ENCODE results near the gene CDKN2B. TPM values are rescaled to one million over a fixed set of nuclear protein-coding genes. Genes with fewer than 3 reads are reported as not detected.

CDKN2B gene
- total RNA-seq, 4 donors from 2014 or later = 0.83 to 11.8 (median 2.9) TPM

- H3K4me3 ChIP-seq = no peak overlapping the region
- TF ChIP-seq POLR2A (IDR thresholded peaks at IDR 0.05) (no peak), CTCF (IDR thresholded peaks at IDR 0.05) (no peak)
- H3K9me3 ChIP-seq = no peaks in the 10 kb centered on the region
- H3K27me3 ChIP-seq = peaks cover 0 to 5% of the 10 kb centered on the region in 2 donors
- H3K4me1 ChIP-seq = peaks cover 0 to 4% of the 10 kb centered on the region in 2 donors
- DNase-seq = no peak
- no peaks in the 10 kb centered on the region for H3K36me3 ChIP-seq
- H3K27ac ChIP-seq = no peak overlapping the region
- intact Hi-C loops (cut with DNase I; ENCODE audit: low total_unique reads) = no loop called here
Observed at GRCh38 chr9:21998026-21998425, 11.1 kb downstream of the CDKN2B start.

- H3K36me3 ChIP-seq = no peaks in the 10 kb centered on the region
- intact Hi-C loops (cut with DNase I; ENCODE audit: low total_unique reads) = no loop called here
Observed at GRCh38 chr9:21997480-21997879, 11.6 kb downstream of the CDKN2B start.

GRCh38 chr9:21996858-21997257, 12.2 kb downstream of the CDKN2B start:
- H3K4me1 ChIP-seq = peaks cover 0 to 4% of the 10 kb centered on the region in 2 donors
- H3K9me3 ChIP-seq = no peaks in the 10 kb centered on the region
- TF ChIP-seq POLR2A (IDR thresholded peaks at IDR 0.05) = no peak
- no peak for TF ChIP-seq CTCF (IDR thresholded peaks at IDR 0.05)
- no peak for DNase-seq
- peaks cover 0 to 17% of the 10 kb centered on the region in 2 donors for H3K27me3 ChIP-seq
- intact Hi-C loops (cut with DNase I; ENCODE audit: low total_unique reads) = no loop called here
- no peaks in the 10 kb centered on the region for H3K36me3 ChIP-seq
- H3K4me3 ChIP-seq = no peak overlapping the region
- no peak overlapping the region for H3K27ac ChIP-seq

More at GRCh38 chr9:21997480-21997879, 11.6 kb downstream of the CDKN2B start:
- TF ChIP-seq CTCF (IDR thresholded peaks at IDR 0.05) (no peak), POLR2A (IDR thresholded peaks at IDR 0.05) (no peak)
- no peak overlapping the region for H3K27ac ChIP-seq
- H3K4me1 ChIP-seq = peaks cover 0 to 4% of the 10 kb centered on the region in 2 donors
- H3K27me3 ChIP-seq = peaks cover 0 to 11% of the 10 kb centered on the region in 2 donors
- no peaks in the 10 kb centered on the region for H3K9me3 ChIP-seq
- DNase-seq = no peak
- H3K4me3 ChIP-seq = no peak overlapping the region

- DNase-seq = no peak
- Histone ChIP-seq H3K27me3 (peaks cover 0 to 21% of the 10 kb centered on the region in 2 donors), H3K9me3 (no peaks in the 10 kb centered on the region), H3K4me1 (peaks cover 0 to 4% of the 10 kb centered on the region in 2 donors), H3K4me3 (no peak overlapping the region), H3K36me3 (no peaks in the 10 kb centered on the region), H3K27ac (no peak overlapping the region)
- no peak for TF ChIP-seq CTCF (IDR thresholded peaks at IDR 0.05)
- TF ChIP-seq POLR2A (IDR thresholded peaks at IDR 0.05) = no peak
- intact Hi-C loops (cut with DNase I; ENCODE audit: low total_unique reads) = no loop called here
Observed at GRCh38 chr9:21996438-21996837, 12.7 kb downstream of the CDKN2B start.

- Histone ChIP-seq H3K9me3 (no peaks in the 10 kb centered on the region), H3K4me1 (peaks cover 0 to 4% of the 10 kb centered on the region in 2 donors), H3K27ac (peak overlapping the region; percentile 56 to 67), H3K36me3 (no peaks in the 10 kb centered on the region), H3K27me3 (peaks cover 0 to 27% of the 10 kb centered on the region in 2 donors), H3K4me3 (peak overlapping the region; percentile 54 to 67)
- peak in 1 of 2 donors; percentile 51 for DNase-seq
- intact Hi-C loops (cut with DNase I; ENCODE audit: low total_unique reads) = no loop called here
- TF ChIP-seq POLR2A (IDR thresholded peaks at IDR 0.05) (no peak), CTCF (IDR thresholded peaks at IDR 0.05) (peak in 1 of 4 experiments; percentile 11)
Observed at GRCh38 chr9:21995666-21996398, 13.3 kb downstream of the CDKN2B start.
